NCI-H2107 (cell line): ENCODE results near the gene ULBP3.
A peak's percentile ranks its signal among the peaks of the same experiment; 100 is the strongest.

Experiments
- DNase-seq: peaks from one replicate; lab custom pipeline; 2025; lab: John Stamatoyannopoulos, UW

Gene ULBP3

DNA sequence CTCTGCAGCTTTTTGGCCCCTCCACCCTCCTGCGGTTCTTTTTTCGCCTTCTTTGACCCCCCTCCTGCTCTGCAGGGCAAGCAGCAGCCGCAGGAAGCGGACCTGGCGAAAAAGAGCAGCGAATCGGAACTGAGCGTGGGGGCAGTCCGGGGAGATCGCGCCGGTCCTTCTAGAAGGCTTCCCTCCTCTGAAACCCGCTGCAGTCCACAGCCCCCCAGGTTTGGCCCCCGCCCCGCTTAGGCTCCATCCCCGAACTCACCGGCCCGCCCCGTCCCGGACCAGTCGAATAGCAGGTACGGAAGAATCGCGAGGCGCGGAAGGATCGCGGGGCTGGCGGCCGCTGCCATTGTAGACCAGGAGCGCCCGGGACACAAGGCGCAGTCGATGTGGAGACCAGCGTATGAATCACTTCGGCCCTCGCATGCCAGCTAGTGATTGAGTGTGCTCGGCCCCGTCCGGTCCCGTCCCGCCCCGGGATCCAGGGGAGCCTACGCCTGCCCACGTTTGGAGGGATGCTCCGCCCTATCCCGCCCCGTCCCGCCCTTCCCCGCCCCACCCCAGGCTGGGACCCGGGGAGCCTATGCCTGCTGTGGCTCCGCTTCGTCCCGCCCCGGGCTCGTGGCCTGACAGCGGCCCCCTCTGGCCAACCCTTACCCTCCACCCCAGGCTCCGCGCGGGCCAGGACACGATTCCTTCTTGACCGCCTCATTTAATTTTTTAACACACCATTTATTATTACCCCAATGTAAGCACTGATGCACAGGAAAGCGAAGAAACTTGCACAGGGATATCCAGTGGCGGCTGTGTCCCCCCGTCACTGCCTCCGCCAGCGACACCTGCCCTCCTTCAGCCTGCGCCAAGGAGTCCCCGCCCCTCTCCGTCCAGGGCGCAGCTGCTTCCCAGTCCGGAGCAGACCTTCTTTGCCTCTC lies at the start of gene ULBP3:
TSS of gene ULBP3 (minus strand) at position 402 of the 929 bp plus-strand sequence. CDS start at position 347, 55 bp downstream.
- DNase-seq = peak; percentile 51

DNA sequence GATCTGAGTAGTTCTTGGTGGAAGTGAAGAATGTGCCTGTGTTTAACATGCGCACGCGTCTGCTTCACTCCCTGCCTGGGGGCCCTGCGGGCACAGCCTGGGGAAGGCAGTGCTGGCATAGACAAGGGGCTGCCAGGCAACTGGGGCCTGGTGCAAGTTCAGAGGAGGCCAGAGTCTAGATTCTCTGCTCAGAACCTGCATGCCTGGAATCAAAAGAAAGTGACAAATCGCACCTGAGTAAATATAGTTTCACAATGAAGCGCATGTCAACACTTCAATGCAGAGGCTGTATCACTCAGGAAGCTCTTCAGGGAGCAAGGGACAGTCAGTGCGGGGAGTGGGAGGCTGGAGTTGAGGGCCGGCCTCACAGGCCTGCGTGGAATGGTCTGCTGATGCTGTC lies 49.7 kb upstream of the ULBP3 start:
- no peak for DNase-seq

DNA sequence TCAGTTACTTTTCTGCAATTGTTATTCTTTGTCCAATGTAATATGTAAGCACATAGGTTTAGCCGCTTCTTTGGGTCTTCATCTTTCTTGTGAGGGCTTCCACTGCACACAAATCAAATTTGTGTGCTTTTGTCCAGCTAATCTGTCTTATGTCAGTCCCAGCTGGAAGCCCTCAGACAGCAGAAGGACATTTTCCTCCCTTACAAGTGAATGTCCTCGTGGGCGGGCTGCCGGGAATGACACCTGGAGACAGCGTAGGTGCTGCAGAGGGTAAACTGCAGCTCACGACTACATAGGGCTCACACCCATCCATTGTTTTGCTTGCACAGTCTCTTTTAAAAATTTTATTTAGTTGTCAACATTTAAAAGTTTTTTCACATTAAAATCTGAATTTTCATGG lies 49.3 kb upstream of the ULBP3 start:
- DNase-seq = no peak

DNA sequence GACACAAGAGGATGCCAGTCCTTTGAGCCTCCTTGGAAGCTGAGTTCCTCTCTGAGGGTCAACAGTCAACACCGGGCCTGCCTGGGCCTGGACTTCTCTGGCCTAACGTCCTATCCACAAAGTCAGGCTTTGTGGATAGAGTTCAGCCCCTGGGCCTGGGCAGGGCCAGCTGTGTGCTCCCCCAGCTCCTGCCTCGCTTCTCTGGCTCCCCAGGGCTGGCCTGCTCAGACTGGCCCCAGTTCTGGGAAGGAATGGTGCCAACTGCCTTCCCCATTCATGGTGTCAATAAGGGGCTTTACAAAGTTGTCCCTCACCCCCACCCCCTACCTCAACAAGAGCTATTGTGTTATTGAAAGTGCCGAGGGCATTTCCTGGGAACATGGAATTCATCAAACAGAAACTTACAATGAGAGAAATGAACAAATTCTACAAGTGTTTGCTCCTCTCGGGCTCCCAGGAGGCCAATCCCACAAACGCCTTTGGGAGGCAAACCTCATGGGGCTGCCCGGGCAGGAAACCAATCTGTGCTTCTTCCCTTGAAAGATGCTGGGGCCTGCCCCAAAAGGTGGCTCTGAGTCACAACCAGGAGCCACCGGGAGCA lies 47.4 kb upstream of the ULBP3 start:
- DNase-seq = no peak

DNA sequence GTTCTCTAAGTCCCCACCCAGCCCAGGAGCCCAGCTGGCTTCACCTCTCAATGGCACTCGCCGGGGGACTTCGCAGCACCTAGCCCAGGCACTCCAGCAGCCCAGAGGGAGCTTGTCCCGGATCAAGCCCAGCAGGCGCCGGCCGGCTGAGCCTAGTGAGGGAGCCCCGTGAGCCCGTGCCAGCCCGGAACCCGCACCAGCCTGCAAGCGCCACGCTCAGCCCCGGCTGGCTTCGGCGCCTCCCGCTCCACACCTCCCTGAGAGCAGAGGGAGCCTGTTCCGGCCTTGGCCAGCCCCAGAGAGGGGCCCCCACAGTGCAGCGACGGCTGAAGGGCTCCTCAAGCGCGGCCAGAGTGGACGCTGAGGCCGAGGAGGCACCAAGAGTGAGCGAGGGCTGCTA lies 46.8 kb upstream of the ULBP3 start:
- DNase-seq = no peak

DNA sequence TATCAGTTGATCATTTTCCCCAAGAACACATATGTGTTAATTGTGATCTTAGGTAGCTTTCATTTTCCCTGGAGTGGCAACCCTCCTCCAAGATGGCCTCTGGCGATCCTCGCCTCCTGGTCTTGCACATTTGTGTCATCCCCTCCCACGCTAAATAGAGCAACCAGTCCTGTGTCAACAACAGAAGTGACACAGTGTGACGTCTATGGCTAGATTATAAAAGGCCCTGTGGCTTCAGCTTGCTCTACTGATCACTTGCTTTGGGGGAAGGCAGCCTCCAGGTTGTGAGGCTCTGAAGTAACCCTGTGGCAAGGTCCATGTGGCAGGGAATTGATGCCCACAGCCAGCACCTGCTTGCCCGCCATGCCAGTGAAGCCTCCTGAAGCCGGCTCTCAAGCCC lies 43.3 kb upstream of the ULBP3 start:
- DNase-seq = no peak

DNA sequence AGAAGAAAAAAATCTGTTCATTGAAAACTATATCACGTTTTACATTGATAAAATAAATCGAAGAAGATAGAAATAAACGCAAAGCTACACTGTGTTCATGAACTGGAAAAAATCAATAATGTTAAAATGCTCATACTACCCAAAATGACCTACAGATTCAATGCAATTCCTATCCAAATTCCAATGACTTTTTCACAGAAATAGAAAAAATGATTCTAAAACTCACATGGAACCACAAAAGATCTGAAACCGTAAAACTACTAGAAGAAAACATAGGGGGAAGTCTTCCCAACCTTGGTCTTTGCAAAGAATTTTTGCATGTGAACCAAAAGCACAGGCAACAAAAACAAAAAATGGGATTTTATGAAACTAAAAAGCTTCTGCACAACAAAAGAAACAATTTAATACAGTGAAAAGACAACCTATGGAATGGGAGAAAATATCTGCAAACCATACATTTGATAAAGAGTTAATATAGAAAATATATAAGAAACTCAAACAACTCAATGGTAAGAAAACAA lies 33.9 kb upstream of the ULBP3 start:
- DNase-seq = no peak

DNA sequence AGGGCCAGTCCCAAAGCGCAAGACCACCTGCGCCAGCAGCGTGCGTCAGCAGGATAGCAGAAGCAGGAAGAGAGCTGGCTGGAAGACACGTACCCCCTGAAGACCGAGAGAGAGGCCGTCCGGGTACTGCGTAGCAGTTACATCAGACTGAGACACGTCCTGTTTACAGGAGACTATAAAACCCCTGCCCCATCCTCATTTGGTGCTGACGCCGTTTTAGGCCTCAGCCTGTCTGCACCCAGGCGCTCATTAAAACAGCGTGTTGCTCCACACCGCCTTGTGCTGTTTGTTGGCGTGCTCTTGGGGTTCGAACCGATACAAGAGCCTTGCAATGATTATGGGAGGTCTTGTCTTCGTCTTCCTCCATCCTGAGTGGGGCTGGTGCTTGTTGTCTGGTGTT lies 31.8 kb upstream of the ULBP3 start:
- DNase-seq = no peak

DNA sequence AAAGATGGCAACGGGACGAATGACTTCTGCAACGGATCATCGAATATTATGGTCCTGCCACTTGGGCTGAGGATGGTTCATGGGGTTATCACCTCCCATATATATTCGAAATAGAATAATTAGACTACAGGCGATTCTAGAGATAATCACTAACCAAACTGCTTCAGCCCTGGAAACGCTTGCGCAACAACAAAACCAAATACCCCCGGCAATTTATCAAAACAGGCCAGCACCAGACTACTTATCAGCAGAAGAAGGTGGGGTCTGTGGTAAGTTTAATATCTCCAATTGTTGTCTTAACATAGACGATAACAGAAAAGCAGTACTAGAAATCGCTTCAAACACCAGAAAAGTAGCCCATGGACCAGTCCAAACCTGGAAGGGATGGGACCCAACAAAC lies 31.0 kb upstream of the ULBP3 start:
- no peak for DNase-seq

DNA sequence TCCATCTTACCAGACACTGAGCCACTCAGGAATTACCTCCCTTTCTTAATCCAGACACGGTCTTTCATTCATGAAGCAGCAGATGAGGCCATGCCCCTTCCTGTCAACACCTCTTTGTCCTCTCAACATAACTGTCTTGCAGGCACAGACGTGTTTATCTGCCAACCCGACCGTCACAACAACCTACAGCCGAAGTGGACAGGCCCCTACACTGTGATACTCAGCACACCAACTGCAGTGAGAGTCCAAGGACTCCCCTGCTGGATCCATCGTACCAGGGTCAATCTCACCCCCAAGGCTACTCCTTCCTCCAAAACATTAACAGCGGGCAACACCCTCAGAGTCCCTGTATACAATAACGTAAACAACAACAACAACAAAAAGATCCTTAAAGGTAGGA lies 30.6 kb upstream of the ULBP3 start:
- no peak for DNase-seq

DNA sequence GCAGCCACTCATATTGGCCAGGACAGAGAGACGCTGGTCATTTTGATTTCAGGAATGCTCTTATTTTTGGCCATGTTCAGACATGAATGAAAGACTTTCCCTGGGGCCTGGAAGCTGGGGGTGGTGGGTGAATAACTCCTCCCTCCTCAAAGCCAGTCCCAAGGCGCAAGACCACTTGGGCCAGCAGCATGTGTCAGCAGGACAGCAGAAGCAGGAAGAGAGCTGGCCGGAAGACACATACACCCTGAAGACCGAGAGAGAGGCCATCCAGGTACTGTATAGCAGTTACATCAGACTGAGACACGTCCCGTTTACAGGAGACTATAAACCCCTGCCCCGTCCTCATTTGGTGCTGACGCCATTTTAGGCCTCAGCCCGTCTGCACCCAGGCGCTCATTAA lies 29.2 kb upstream of the ULBP3 start:
- DNase-seq = no peak

DNA sequence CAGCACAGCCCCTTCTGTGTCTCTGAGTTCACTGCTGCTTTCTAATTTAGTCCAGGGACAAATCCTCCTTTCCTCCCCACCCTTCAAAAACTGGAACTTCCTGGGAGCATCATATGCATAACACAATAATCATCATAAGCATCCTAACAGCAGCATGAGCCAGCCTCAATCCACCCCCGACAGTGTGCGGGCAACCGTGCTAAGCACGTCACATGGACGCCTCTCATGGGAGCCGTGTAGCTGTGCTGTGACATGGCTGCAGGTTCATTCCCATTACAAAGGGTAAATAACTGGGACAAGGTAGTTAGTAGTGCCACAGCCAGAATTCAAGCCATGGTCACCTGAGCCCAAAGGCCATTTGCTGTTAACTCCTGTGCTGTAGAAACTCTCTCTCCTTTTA lies 24.5 kb upstream of the ULBP3 start:
- DNase-seq = no peak

DNA sequence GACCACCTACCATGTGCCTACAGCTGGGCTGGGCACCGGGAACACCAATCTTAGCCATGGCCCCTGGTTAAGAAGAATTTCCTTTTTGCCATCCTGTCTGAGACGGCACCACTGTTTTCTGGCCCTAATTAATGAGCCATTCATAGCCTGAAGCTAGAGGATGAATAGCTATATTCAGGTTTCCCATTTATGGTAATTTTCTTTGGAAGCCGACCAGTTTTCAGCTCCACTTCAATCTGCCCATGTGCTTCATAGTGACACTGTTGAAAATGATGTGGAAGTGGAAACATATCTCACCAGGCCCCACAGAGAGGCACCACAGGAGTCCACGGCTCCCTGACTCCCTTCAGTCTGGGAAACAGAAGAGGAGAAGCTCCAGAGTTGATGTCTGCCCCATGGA lies 22.6 kb upstream of the ULBP3 start:
- no peak for DNase-seq

DNA sequence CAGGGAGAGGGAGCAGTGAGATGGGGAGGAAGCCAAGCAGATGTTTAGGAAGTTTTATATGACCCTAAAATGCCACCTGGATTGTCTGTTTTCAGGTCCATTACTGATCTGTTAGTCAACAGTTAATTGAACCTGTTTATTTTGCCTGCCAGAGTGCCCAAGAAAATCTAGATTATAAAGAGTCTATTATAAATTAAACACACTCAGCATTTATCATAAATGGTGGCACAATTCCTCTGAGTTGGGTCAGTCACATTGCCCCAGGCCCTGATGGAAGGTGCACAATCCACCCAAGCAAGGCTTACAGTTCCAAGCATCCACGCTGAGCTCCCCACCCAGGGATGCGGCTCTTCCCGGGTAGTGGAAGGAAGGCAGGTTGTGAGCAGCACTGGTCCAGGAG lies 21.4 kb upstream of the ULBP3 start:
- DNase-seq = no peak

DNA sequence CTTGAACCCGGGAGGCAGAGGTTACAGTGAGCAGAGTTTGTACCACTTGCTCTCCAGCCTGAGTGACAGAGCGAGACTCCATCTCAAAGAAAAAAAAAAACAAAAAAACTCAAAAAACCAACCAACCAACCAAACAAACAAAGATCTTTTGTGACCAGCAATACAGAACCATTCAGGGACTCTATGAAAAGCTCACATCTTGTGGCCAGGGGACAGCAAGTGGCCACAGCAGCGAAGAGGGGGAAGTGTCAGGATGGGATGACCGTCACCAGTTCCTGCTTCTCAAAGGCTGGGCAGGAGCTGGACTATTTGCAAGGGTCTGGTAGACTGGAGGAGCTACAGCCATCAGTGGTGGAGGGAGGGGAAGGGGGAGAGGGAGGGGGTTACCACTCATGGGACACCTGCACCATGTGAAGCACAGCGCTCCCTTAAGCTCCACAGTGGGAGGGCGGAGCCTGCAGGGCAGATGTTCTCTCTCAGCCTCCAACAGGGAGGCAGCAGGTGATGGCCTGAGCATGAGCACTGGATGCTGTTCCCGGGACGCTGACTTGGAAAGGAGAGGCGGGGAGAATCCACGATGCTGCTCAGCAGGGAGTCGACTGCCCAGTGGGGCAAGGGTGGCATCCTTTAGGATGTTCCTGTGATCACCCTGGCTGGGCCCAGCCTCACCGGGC lies 19.7 kb upstream of the ULBP3 start:
- no peak for DNase-seq

DNA sequence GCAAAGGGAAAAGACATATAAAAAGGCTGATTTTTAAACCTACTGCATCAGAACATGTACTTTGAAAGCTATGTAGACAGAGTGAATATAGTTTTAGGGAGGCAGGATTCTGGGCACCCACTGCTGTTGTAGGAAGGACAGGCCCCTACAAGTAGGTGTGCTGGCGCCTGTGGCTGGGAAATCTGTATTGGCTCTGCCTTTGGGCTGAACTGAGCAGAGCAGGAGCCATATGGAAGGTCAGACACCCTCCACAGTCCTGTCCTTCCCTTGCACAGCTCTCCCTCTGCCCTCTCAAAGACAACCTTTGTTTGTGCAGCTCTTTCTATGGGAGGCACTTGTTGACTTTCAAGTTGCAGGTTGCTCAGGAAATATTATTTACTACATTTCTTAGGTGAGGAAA lies 18.4 kb upstream of the ULBP3 start:
- DNase-seq = no peak

DNA sequence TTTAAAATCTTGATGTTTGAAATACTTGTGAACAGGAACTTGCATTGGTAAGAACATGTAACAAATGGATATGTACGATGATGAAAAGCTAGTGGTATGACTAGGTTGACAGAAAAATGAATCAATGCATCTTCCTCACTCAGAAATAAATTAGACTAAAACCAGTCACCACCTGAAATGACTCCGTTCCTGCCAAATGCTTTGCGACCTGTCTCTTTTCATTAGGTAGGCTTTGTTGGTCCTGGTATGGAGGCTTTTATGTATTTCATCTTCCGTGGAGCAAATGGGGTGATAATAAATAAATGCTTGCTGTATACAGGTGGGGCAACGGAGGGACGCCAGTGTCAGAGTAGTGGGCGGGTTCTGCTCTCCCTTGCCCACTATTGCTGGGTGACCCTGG lies 17.1 kb upstream of the ULBP3 start:
- no peak for DNase-seq

DNA sequence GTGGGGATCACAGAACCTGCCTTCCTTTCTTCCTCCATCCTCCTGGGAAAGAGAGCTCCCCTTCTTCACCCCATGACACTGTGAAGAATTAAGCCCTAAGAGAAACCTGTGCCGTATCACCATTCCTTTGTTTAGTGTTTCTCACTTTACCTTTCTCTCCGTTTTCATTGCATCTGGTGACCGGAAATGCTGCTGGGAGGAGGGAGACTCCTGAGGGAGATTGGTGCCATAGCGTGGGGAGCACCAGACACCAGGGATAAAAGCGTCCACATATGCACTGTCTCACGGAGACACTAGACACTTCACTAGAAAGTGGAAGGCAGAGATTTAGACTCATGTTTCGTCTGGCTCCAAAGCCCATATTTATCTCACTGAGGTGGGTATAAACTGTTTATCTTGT lies 15.5 kb upstream of the ULBP3 start:
- no peak for DNase-seq

DNA sequence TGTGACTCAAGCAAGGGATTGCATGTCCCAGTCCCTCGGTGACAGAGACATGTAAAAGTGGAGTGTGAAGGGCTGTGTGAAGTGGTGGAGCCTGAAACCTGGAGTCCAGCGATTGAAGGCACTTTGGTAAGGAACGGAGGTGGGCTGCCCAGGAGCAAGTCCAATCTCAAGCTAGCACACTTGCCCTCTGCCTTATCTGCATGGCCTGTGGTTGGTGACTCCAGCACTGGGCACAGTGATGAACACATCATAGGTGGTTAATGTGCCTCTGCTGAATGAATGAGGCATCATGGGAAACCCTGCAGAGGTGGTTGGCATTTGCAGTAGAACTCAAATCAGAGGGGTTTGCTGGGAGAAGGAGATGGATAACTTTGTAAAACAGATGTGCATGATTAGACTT lies 14.9 kb upstream of the ULBP3 start:
- DNase-seq = no peak

DNA sequence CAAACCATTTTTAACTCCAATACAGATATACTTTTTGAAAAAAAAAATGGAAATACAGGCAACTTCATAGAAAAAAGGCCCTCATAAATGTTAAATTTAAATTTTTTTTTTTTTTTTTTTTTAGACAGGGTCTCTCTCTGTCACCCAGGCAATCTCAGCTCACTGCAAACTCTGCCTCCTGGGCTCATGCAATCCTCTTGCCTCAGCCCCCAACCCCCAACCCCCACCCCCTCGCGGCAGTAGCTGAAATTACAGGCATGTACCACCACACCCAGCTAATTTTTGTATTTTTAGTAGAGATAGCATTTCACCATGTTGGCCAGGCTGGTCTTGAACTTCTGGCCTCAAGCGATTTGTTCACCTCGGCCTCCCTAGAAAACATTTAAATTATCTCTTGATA lies 12.8 kb upstream of the ULBP3 start:
- no peak for DNase-seq

DNA sequence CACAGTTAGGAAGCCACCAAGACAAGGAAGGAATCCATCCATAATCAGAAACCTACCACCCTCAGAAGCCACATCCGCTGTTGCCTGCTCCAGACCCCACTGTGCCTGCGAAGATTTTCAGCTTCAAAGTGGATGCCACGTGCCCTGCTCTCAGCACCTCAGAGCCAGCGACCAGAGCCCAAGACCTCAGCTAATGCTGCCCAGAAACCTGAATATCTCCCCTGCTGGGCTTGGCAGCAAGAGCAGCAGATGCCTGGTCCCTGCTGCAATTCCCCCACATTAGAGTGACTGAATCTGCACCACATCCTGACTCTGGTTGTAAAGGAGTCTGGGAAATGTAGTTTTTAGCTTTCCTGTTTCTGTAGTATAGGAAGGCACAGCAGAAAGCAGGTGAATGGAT lies 10.7 kb upstream of the ULBP3 start:
- no peak for DNase-seq

DNA sequence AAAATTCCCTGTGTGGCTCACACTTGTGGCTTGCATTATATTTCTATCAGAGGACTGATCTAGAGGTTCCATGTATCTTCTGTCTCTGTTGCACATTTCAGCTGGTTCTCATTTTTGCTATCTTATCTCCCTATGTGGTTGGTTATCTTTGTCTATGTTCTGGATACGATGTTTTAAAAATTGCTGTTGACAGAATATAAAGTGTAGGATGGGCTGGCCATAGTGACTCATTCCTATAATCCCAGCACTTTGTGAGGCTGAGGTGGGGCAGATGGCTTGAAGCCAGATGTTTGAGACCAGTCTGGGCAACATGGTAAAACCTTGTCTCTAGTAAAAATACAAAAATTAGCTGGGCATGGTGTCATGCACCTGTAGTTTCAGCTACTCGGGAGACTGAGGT lies 9.9 kb upstream of the ULBP3 start:
- no peak for DNase-seq
